Suprapubic skin (tissue), 4 donors: ENCODE results near the gene NPM1. TPM values are rescaled to one million over a fixed set of nuclear protein-coding genes. Genes with fewer than 3 reads are reported as not detected.
"Not testable (repeated sequence)": the region's sequence is repeated elsewhere in the genome, so short reads cannot be mapped to it uniquely, and the experiment has no call there.

ENCODE experiments used
- DNase-seq, 2 donors: peaks; one replicate each; pipeline ENCODE4 v3.0.0-alpha.2; 2019; ENCODE audit warnings: low spot score in 2 of 2
- H3K27ac ChIP-seq: fragments of 200-600 bp; sonication (generic); one replicate; pipeline ENCODE4 v1.5.1; 2019
- H3K27me3 ChIP-seq: fragments of 200-600 bp; sonication (generic); one replicate; pipeline ENCODE4 v1.5.1; 2019
- H3K36me3 ChIP-seq: fragments of 200-600 bp; sonication (generic); one replicate; pipeline ENCODE4 v1.5.1; 2019
- H3K4me1 ChIP-seq: fragments of 200-600 bp; sonication (generic); one replicate; pipeline ENCODE4 v1.5.1; 2019
- H3K4me3 ChIP-seq: fragments of 200-600 bp; sonication (generic); one replicate; pipeline ENCODE4 v1.5.1; 2019; ENCODE audit warnings: mild to moderate bottlenecking
- H3K9me3 ChIP-seq: fragments of 200-600 bp; sonication (generic); one replicate; pipeline ENCODE4 v1.5.1; 2019
- CTCF ChIP-seq, 2 donors: fragments of 200-600 bp in 1 of 2; fragments of 450-650 bp in 1 of 2; sonication (generic) in 1 of 2; IDR thresholded peaks; one replicate each; pipeline ENCODE4 v1.5.1; 2016 to 2019; ENCODE audit warnings: antibody characterized with exemption in 2 of 2, mild to moderate bottlenecking in 1 of 2, moderate library complexity in 1 of 2
- EP300 ChIP-seq: sonication (generic); formaldehyde crosslinking; IDR thresholded peaks from one replicate; pipeline ENCODE4 v1.6.1; 2017; ENCODE audit warnings: antibody characterized with exemption
- POLR2A ChIP-seq, 2 donors: fragments of 450-650 bp; IDR thresholded peaks; one replicate each; pipeline ENCODE4 v1.6.1; 2017; ENCODE audit warnings: antibody characterized with exemption in 2 of 2, mild to moderate bottlenecking in 2 of 2, moderate library complexity in 2 of 2
- POLR2AphosphoS5 ChIP-seq, 3 donors: sonication (generic); formaldehyde crosslinking; IDR thresholded peaks; one replicate each; pipeline ENCODE4 v1.6.1; 2017; ENCODE audit warnings: antibody characterized with exemption in 3 of 3
- WGBS: methylation state at CpG from one replicate; pipeline ENCODE4 v1.1.5; 2018; 5-methylcytosine and 5-hydroxymethylcytosine counted together
- total RNA-seq, 4 donors: library from RNA; depleted of rRNA; stranded (reverse); fragments of >200 nt; gene quantifications; one replicate each; pipeline ENCODE4 v1.1.0, GENCODE V29; 2016

NPM1 gene
- total RNA-seq, 4 donors from 2014 or later: 439 to 524 (median 469) TPM

- DNase-seq: no peak
- WGBS: 74% methylated on average over 7 of the region's 7 CpGs
- Histone ChIP-seq H3K9me3 (no peaks in the 10 kb centered on the region), H3K4me3 (no peak overlapping the region), H3K4me1 (no peaks in the 10 kb centered on the region), H3K36me3 (no peaks in the 10 kb centered on the region), H3K27ac (no peak overlapping the region), H3K27me3 (peaks cover 5% of the 10 kb centered on the region)
- no peak for TF ChIP-seq EP300
These were observed 36.0 kb upstream of the NPM1 start for GRCh38 chr5:171351536-171352073.

- Histone ChIP-seq H3K9me3 (no peaks in the 10 kb centered on the region), H3K36me3 (no peaks in the 10 kb centered on the region), H3K27ac (no peak overlapping the region), H3K27me3 (no peaks in the 10 kb centered on the region), H3K4me3 (no peak overlapping the region), H3K4me1 (no peaks in the 10 kb centered on the region)
- no peak for DNase-seq
- no peak for TF ChIP-seq CTCF (IDR thresholded peaks at IDR 0.05)
- no peak for TF ChIP-seq POLR2AphosphoS5 (IDR thresholded peaks at IDR 0.05)
- TF ChIP-seq EP300: no peak
- TF ChIP-seq POLR2A (IDR thresholded peaks at IDR 0.05): no peak
- WGBS: 89% methylated on average over 5 of the region's 5 CpGs
These were observed 32.3 kb upstream of the NPM1 start for GRCh38 chr5:171355302-171355724.

DNA sequence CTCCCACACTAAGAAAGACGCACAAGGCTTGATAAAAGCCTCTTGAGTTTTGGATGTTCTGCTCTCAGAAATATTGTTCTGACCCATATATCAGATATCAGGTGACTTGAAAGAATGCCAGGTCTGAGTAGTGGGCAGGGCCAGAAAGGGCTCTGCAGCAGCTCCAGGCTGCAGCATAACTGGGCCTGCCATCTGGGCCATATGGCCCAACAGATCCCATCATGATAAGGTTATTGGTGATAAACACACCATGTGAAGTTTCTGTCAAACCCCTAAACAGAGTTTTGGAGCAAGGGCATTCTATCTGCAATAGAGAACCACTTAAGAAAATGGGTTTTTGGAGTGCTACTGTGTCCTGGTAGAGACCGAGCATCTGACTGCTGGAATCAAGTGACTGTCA lies 29.8 kb upstream of the NPM1 start:
- 100% methylated on average over 2 of the region's 2 CpGs for WGBS

GRCh38 chr5:171361151-171361550 lies 26.5 kb upstream of the NPM1 start:
- H3K4me3 ChIP-seq, H3K4me1 ChIP-seq, H3K27ac ChIP-seq, DNase-seq, H3K27me3 ChIP-seq, H3K9me3 ChIP-seq, H3K36me3 ChIP-seq: not testable (repeated sequence)
- 94% methylated on average over 7 of the region's 7 CpGs for WGBS

More for the DNA sequence above, 29.8 kb upstream of the NPM1 start:
- Histone ChIP-seq H3K27me3 (no peaks in the 10 kb centered on the region), H3K4me1 (no peaks in the 10 kb centered on the region), H3K36me3 (no peaks in the 10 kb centered on the region), H3K9me3 (no peaks in the 10 kb centered on the region), H3K27ac (no peak overlapping the region), H3K4me3 (no peak overlapping the region)
- DNase-seq: no peak
- TF ChIP-seq EP300 (no peak), POLR2AphosphoS5 (IDR thresholded peaks at IDR 0.05) (no peak), POLR2A (IDR thresholded peaks at IDR 0.05) (no peak), CTCF (IDR thresholded peaks at IDR 0.05) (no peak)

GRCh38 chr5:171363249-171363648 lies 24.4 kb upstream of the NPM1 start:
- not testable (repeated sequence) for H3K27ac ChIP-seq, H3K4me3 ChIP-seq, DNase-seq, H3K36me3 ChIP-seq, H3K9me3 ChIP-seq, H3K4me1 ChIP-seq
- peaks cover 13% of the 10 kb centered on the region for H3K27me3 ChIP-seq
- WGBS: 96% methylated on average over 3 of the region's 3 CpGs

DNA sequence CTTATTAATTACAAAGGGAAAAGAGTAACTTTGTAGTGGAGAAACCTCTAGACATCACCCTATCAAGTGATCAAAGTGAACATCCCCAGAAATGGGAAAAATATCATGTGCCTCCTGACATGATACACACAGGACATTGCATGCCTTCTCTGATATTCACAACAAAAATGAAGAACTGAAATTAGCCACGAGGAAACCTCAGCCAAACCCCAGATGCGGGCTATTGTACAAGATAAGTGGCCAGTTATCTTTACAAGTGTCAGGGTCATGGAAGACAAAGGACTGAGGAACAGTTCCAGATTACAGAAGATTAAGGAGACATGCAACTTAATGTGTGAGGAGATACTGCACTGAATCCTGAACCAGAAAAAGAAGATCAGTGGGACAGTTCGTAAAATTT lies 23.8 kb upstream of the NPM1 start:
- H3K9me3 ChIP-seq: no peaks in the 10 kb centered on the region
- no peak overlapping the region for H3K27ac ChIP-seq
- 82% methylated on average over 3 of the region's 3 CpGs for WGBS
- no peak for TF ChIP-seq POLR2AphosphoS5 (IDR thresholded peaks at IDR 0.05)
- no peak for TF ChIP-seq EP300
- TF ChIP-seq CTCF (IDR thresholded peaks at IDR 0.05): no peak
- no peak for TF ChIP-seq POLR2A (IDR thresholded peaks at IDR 0.05)
- H3K4me3 ChIP-seq: no peak overlapping the region
- DNase-seq: no peak
- H3K27me3 ChIP-seq: peaks cover 13% of the 10 kb centered on the region
- H3K36me3 ChIP-seq: no peaks in the 10 kb centered on the region
- no peaks in the 10 kb centered on the region for H3K4me1 ChIP-seq

GRCh38 chr5:171365351-171365750 lies 22.3 kb upstream of the NPM1 start:
- 55% methylated on average over 7 of the region's 7 CpGs for WGBS

More at GRCh38 chr5:171365351-171365750, 22.3 kb upstream of the NPM1 start:
- no peak overlapping the region for H3K27ac ChIP-seq
- no peak overlapping the region for H3K4me3 ChIP-seq
- no peak for DNase-seq
- no peaks in the 10 kb centered on the region for H3K36me3 ChIP-seq
- no peaks in the 10 kb centered on the region for H3K9me3 ChIP-seq
- TF ChIP-seq EP300 (no peak), POLR2A (IDR thresholded peaks at IDR 0.05) (no peak), CTCF (IDR thresholded peaks at IDR 0.05) (no peak), POLR2AphosphoS5 (IDR thresholded peaks at IDR 0.05) (no peak)
- H3K27me3 ChIP-seq: peaks cover 17% of the 10 kb centered on the region
- no peaks in the 10 kb centered on the region for H3K4me1 ChIP-seq
